Gastroesophageal sphincter (tissue), 3 donors: ENCODE results near the gene PRR11.

Source experiments
- CTCF ChIP-seq, 4 experiments: fragments of 200-600 bp in 2 of 4; fragments of 450-650 bp in 2 of 4; sonication (generic) in 1 of 4; IDR thresholded peaks; one replicate each; pipeline ENCODE4 v1.5.1; 2017 to 2019; ENCODE audit warnings: antibody characterized with exemption in 4 of 4, mild to moderate bottlenecking in 2 of 4, moderate library complexity in 2 of 4
- EP300 ChIP-seq: sonication (generic); formaldehyde crosslinking; IDR thresholded peaks from one replicate; pipeline ENCODE4 v1.6.1; 2017; ENCODE audit warnings: antibody characterized with exemption, mild to moderate bottlenecking
- POLR2A ChIP-seq, 2 donors: fragments of 450-650 bp; IDR thresholded peaks; one replicate each; pipeline ENCODE4 v1.6.1; 2017; ENCODE audit warnings: antibody characterized with exemption in 2 of 2, mild to moderate bottlenecking in 2 of 2, moderate library complexity in 1 of 2
- POLR2AphosphoS5 ChIP-seq: sonication (generic); formaldehyde crosslinking; IDR thresholded peaks from one replicate; pipeline ENCODE4 v1.6.1; 2017; ENCODE audit warnings: antibody characterized with exemption

- TF ChIP-seq CTCF (IDR thresholded peaks at IDR 0.05) = no peak
- TF ChIP-seq EP300 = no peak
- no peak for TF ChIP-seq POLR2A (IDR thresholded peaks at IDR 0.05)
- TF ChIP-seq POLR2AphosphoS5 = no peak
These were observed 65.8 kb downstream of the PRR11 start for GRCh38 chr17:59221159-59221847.
